Epithelial cell of proximal tubule (primary cell): ENCODE data around the gene ROBO2. TPM values are rescaled to one million over a fixed set of nuclear protein-coding genes. Genes with fewer than 3 reads are reported as not detected.

ENCODE experiments used
- DNase-seq: peaks from one replicate; pipeline ENCODE4 v3.0.0-alpha.2; 2011; ENCODE audit warnings: low read depth
- H3K4me3 ChIP-seq: 2 replicates; pipeline ENCODE4 v1.5.1; 2011; ENCODE audit warnings: low read depth, mild to moderate bottlenecking, low read length
- total RNA-seq: library from RNA; depleted of rRNA; stranded (reverse); fragments of >200 nt; gene quantifications from 2 replicates; pipeline ENCODE4 v1.2.3, GENCODE V29; 2015
- TF ChIP-seq, protein P1 (sequence below): conservative IDR thresholded peaks from 2 replicates; pipeline ENCODE4 v1.5.1; 2012; ENCODE audit warnings: low read depth, mild to moderate bottlenecking, low read length

ROBO2 gene
- total RNA-seq, 1 donor from 2014 or later, result 0.52 TPM

DNA sequence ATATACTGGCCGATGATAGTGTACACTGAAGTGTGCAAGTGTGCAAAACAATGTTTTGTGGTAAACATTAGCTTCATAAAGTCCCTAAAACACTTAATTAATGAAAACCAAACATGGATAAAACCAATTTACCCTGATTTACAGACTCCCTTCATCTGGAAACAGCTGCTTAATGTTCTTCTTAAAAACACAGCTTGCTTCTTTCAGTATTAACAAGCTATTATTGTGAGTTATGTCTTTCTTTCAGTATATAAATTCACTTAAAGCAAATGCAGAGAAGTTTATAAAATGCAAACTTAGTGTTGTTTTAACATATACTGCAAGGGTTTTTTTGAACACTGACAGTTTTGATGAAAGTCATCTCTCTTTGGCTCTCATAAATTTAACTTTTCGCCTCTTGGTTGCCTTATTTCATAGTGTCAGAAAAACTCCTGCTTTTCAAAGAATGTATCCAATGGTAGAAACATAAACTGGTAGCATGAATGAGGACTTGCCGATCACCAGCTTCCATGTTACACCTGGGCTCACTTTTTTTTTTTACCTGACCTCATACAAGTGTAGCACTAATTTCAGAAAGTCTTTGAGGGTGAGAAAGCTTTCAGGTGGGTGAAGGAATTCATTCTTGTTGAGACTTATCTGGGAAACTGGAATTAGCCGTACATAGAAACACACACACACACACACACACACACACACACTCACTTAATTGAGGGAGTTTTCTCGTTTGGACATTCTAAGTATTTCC lies 532.2 kb downstream of the ROBO2 start:
- TF ChIP-seq, protein P1, sequence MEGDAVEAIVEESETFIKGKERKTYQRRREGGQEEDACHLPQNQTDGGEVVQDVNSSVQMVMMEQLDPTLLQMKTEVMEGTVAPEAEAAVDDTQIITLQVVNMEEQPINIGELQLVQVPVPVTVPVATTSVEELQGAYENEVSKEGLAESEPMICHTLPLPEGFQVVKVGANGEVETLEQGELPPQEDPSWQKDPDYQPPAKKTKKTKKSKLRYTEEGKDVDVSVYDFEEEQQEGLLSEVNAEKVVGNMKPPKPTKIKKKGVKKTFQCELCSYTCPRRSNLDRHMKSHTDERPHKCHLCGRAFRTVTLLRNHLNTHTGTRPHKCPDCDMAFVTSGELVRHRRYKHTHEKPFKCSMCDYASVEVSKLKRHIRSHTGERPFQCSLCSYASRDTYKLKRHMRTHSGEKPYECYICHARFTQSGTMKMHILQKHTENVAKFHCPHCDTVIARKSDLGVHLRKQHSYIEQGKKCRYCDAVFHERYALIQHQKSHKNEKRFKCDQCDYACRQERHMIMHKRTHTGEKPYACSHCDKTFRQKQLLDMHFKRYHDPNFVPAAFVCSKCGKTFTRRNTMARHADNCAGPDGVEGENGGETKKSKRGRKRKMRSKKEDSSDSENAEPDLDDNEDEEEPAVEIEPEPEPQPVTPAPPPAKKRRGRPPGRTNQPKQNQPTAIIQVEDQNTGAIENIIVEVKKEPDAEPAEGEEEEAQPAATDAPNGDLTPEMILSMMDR, result no peak
- H3K4me3 ChIP-seq, result no peak overlapping the region
- DNase-seq, result no peak

DNA sequence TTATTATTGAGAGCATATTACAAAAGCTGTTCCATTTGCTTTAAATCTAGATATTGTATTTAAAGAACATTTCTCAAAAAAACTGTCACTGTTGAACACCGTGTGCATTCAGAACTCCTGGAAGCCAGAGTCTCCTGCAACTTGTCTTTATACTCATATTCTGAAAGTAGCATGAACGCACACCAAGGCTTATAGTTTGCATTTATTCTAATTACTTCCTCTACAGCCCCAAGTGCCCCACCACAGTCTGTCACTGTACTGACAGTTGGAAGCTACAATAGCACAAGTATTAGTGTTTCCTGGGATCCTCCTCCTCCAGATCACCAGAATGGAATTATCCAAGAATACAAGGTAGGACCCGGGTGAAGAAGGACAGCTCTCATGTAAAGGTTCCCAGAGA lies 537.4 kb downstream of the ROBO2 start:
- no peak for DNase-seq
- H3K4me3 ChIP-seq, result no peak overlapping the region
- TF ChIP-seq, protein P1, result no peak

DNA sequence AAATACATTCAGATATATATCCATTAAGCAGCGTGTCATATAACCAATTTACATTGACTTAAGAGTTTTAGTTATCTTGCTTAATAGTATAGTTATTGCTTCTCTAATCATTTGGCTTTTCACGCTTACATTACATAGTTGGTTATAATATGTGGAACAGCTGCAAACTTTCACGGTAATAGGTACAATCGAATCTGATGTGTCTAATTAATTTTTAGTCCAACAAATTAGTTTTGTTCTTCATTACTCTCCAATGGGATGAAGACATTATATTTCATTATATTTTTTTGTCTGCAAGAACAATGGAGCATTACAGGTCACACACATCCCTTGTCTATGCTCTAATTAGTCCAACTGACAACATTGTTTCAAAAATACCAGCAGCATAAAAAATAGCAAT lies 546.3 kb downstream of the ROBO2 start:
- no peak for DNase-seq
- TF ChIP-seq, protein P1, result no peak
- H3K4me3 ChIP-seq, result no peak overlapping the region

DNA sequence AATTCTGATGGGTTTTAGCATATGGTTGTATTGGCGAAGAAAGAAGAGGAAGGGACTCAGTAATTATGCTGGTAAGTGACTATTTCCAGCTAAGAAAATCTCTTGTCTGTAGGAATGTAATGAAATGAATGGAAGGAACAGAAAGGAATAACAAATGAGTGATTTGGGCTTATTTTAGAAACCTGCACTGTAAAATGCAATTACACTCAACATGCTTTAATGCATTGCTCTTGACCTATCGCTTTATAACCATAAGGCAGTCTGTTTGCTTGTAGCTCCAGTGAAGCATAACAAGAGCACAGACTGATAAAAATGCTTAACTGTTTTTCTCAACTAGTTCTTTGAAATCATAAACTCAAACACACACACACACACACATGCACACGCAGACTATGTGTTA lies 549.0 kb downstream of the ROBO2 start:
- H3K4me3 ChIP-seq, result no peak overlapping the region
- no peak for DNase-seq
- TF ChIP-seq, protein P1, result no peak

DNA sequence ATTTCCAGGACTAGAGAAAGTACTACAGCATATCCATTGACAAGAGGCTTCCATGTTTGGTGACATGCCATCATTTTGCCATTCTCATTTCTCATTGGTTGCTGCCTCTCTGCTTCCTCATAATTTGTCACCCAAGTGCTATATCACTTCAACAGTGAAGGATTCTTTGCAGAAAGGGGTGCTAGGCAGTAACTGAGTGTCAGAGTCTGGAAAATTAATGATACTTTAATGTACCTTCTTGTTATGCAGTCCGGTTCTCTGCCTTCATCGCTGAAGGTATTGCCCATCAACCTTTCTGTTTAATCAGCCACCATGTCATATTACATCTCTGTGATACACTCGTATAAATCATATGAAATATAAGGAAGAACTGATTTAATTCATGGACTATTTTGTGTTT lies 550.3 kb downstream of the ROBO2 start:
- no peak for DNase-seq

DNA sequence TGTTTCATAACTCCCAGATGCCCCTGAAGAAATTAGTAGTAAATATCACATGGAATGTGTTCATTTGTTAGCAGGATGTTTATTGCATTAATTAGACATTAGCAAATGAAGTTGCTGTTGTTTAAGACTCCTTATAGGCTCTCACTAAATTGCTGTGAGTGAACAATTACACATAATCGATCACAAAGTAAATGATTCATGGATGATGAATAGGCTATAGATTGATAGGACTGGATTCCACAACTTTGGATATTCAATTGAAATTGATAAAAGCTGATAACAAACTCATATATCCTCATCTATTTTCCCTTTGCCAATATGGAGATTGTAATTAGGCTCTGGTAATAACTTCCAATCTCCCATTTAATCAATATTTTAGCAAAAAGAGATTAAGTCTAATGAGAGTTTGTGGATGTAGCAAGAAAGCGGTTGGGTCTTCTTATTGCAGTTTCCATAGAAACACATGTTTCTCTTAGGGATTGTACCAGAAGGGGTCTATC lies 555.5 kb downstream of the ROBO2 start:
- H3K4me3 ChIP-seq, result no peak overlapping the region
- no peak for DNase-seq
- TF ChIP-seq, protein P1, result no peak

More for the DNA sequence above, 550.3 kb downstream of the ROBO2 start:
- TF ChIP-seq, protein P1, result no peak
- H3K4me3 ChIP-seq, result no peak overlapping the region

DNA sequence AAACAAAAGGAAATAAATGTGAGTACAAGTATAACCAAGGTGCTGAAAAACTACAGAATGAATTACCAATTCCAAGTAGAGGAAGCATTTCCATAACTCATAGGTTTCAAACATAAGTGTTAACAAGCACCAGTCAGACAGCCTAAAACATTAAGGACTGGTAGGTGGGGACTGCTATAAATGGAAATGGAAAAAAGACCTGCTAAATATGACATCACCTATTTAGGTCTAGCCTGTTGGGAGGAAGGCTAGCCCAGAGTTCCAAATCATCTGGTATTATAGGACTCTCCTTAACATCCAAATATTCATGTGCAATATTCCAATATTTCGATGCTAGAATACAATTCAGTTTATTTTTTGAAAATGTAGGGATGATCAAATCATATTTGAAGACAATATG lies 560.0 kb downstream of the ROBO2 start:
- DNase-seq, result no peak
- TF ChIP-seq, protein P1, result no peak
- H3K4me3 ChIP-seq, result no peak overlapping the region
